HCT116 (cell line): ENCODE measurements around the gene CNTNAP2.

Experiments
- EZH2 ChIP-seq: fragments of 200-600 bp; sonication (generic); IDR thresholded peaks from 2 replicates; pipeline ENCODE4 v1.6.1; 2017; ENCODE audit warnings: antibody characterized with exemption, mixed run types
- YY1 ChIP-seq: IDR thresholded peaks from 2 replicates; pipeline ENCODE4 v1.6.1; 2011; ENCODE audit warnings: low read length, low read depth, moderate library complexity, mild to moderate bottlenecking; ENCODE audit not compliant: insufficient replicate concordance; ENCODE audit errors: extremely low read depth
- TF ChIP-seq, protein P1 (sequence below), 3 experiments: fragments of 200-600 bp in 1 of 3; sonication (generic) in 1 of 3; IDR thresholded peaks in 2 of 3; conservative IDR thresholded peaks in 1 of 3; 2 replicates each; pipeline ENCODE4 v1.5.1; 2012 to 2017; ENCODE audit warnings: low read depth in 2 of 3, low read length in 2 of 3, antibody characterized with exemption in 1 of 3, borderline replicate concordance in 1 of 3, control low read depth in 1 of 3, mild to moderate bottlenecking in 1 of 3, mixed read lengths in 1 of 3, mixed run types in 1 of 3, moderate library complexity in 1 of 3; ENCODE audit not compliant: insufficient read depth in 1 of 3

DNA sequence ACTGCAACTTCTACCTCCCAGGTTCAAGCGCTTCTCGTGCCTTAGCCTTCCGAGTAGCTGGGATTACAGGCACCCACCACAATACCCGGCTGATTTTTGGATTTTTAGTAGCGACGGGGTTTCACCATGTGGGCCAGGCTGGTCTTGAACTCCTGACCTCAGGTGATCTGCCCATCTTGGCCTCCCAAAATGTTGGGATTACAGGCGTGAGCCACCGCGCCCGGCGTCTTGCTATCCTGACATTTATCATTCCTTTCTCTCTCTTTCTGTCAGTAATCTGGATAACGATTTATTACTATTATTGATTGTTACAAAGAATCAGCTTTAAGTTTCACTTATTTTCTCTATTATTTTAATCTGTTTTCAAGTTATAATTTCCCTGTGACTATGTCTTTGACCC lies 548.4 kb downstream of the CNTNAP2 start:
- TF ChIP-seq, protein P1, sequence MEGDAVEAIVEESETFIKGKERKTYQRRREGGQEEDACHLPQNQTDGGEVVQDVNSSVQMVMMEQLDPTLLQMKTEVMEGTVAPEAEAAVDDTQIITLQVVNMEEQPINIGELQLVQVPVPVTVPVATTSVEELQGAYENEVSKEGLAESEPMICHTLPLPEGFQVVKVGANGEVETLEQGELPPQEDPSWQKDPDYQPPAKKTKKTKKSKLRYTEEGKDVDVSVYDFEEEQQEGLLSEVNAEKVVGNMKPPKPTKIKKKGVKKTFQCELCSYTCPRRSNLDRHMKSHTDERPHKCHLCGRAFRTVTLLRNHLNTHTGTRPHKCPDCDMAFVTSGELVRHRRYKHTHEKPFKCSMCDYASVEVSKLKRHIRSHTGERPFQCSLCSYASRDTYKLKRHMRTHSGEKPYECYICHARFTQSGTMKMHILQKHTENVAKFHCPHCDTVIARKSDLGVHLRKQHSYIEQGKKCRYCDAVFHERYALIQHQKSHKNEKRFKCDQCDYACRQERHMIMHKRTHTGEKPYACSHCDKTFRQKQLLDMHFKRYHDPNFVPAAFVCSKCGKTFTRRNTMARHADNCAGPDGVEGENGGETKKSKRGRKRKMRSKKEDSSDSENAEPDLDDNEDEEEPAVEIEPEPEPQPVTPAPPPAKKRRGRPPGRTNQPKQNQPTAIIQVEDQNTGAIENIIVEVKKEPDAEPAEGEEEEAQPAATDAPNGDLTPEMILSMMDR (IDR thresholded peaks at IDR 0.05 in 2 of 3, conservative IDR thresholded peaks at IDR 0.05 in 1 of 3; ENCODE audit: borderline replicate concordance in 1 of 3, insufficient read depth in 1 of 3, low read depth in 2 of 3, low read length in 2 of 3): no peak
- TF ChIP-seq EZH2 (no peak), YY1 (no peak)
